Nasal cavity respiratory epithelium epithelial cell of viscerocranial mucosa (primary cell): Measurements from ENCODE around the gene CSRP3. TPM values are rescaled to one million over a fixed set of nuclear protein-coding genes. Genes with fewer than 3 reads are reported as not detected.

ENCODE experiments used
- total RNA-seq: library from RNA; depleted of rRNA; stranded (reverse); fragments of >200 nt; gene quantifications from 2 replicates; pipeline ENCODE4 v1.2.3, GENCODE V29; 2014

Gene CSRP3
- not detected in 2 replicates for total RNA-seq

DNA sequence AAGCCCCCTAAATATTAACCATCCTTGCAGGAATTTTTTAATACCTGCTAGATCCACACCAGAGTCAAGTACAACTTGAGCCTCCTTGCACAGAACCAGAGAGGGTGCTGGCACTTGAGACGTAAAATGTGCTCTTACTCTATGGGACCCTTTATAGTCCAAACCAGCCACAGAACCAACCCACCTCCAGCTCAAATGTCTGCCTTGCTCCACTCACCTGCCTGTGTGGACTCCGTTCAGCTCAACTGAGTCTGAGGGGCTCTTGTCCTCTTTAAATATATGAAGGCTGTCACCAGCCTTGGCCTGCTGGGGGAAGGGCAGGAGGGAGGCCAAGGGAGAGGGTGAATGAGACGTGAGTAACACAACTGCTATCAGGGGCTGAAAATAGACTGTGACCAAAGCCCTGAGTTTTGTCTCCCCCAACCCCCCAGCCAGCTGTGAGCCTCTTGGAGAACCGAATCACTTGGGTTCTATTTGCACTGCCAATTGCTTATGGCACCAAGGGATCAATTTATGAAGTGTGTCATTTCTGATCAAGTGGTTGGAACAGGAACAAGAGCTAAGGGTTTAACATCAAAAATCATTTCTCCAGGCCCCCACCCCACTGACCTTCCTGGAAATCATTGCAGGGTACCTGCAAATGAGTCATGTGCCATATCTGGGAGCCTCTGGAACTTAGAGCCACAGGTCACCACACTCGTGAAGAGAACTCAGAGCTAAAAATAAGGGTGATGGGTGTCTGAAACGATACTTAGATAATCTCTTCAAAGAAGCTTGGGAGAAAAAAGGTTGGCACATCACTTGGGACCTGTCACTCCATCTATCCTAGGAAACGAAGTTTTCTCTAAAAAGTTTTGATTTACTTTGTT, at the start of gene CSRP3:
TSS of gene CSRP3 (minus strand) at position 247 of the 869 bp plus-strand sequence. CDS start 9,535 bp downstream, outside the sequence.

DNA sequence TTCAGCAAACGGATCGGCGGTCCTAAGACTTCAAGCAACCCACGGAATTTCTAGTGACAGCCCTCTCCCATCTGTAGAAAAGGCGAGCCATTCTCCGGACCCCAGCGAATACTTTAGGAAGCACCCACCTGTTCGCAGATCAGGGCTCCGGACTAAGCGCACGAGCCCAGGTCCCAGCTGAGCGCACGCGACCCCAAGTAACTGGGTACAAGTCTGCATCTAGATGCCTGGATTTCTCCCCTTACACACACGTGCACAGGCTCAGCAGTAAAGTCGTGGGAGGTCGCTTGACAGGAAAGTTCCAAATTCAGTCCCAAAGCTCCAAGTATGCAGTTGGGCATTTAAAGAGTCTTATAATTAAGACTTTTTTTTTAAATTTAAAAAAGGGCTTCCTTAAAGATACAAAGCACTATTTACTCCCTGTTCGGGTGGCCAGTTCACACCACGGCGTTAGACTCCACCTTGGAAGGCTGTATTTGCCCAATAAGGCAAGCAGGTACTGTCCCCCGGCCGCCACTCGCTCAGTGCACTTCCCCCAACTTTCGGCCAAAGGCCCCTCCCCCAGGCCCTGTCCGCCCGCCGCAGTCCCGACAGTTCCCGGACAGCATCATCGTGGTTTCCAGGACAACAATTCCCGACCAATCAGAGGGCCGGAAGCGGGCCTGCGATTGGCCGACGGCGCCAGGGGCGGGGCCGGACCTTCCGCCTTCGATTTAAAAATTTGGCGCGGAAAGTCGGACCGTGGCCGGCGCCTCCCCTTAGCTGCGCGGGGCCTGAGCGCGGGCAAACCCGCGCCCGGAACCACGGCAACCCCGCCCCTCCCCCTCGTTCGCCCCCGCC, 38.9 kb upstream of the CSRP3 start, which contains the start of gene E2F8:
TSS of gene E2F8 (minus strand) at position 526 of the 840 bp plus-strand sequence. CDS start 824 bp downstream, outside the sequence.

Other genes with a start within 250 kb of the CSRP3 start
- gene MRGPRX2, start 141.3 kb downstream of the CSRP3 start, total RNA-seq: not detected in 2 replicates
- gene ZDHHC13, start 84.8 kb downstream of the CSRP3 start, total RNA-seq: 31.8 and 35.9 TPM in 2 replicates
- gene E2F8, start 39.0 kb upstream of the CSRP3 start, total RNA-seq: under 0.01 and 0.14 TPM in 2 replicates